Stimulated activated effector memory CD8-positive, alpha-beta T cell treated with anti-CD3 and anti-CD28 coated beads, Interleukin-12 subunit alpha, Interleukin-12 subunit beta, amount 100 ng/mL, for 72 hours (primary cell): ENCODE measurements around the gene CORO7.

Experiments
- ATAC-seq: fragments of 150-1000 bp; cut with Tn5 transposase; 2 replicates; pipeline ENCODE4 v1.10.0; 2021
- DNase-seq, 2 donors: peaks; one replicate each; pipeline ENCODE4 v3.0.0; 2021 to 2022; ENCODE audit warnings: low spot score in 2 of 2
- H3K27ac Mint-ChIP-seq: one replicate; pipeline ENCODE4 v1.8.0; 2022; ENCODE audit warnings: mild to moderate bottlenecking, mixed read lengths
- H3K36me3 Mint-ChIP-seq: one replicate; pipeline ENCODE4 v1.8.0; 2022; ENCODE audit warnings: mild to moderate bottlenecking, mixed read lengths
- H3K4me1 Mint-ChIP-seq: one replicate; pipeline ENCODE4 v1.8.0; 2022; ENCODE audit warnings: mixed read lengths
- H3K4me3 Mint-ChIP-seq: one replicate; pipeline ENCODE4 v1.8.0; 2022; ENCODE audit warnings: mild to moderate bottlenecking, mixed read lengths
- H3K9me3 Mint-ChIP-seq: one replicate; pipeline ENCODE4 v1.8.0; 2022; ENCODE audit warnings: mixed read lengths

CORO7 gene

DNA sequence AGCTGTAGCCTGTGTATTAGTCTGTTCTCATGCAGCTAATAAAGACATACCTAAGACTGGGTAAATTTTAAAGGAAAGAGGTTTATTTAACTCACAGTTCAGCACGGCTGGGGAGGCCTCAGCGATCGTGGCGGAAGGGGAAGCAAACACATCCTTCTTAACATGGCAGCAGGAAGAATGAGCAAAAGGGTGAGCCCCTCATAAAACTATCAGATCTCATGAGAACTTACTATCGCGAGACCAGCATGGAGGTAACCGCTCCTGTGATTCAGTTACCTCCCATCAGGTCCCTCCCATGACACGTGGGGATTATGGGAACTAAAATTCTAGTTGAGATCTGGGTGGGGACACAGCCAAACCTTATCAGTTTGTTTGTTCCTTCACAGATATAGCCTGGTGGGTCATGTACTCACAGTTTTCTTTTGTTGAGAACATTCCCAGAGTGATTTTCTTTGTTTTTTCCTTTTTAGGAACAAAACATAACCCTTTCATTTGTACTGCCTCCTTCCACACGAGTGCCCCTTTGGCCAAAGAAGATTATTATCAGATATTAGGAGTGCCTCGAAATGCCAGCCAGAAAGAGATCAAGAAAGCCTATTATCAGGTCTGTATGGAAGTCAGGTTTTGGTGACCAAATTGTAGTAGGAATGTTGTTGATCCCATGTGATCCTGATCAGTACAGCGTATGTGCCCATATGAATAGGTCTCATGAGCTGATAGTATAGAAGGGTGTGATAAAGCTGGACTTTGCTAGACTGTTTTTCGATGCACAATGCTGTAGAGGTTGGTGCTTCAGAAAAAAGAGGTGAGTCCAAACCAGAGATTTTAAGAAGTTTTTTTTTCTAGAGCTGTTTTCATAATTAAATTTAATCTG is 17.8 kb upstream of the CORO7 start:
- no peak overlapping the region for H3K4me3 Mint-ChIP-seq
- ATAC-seq (no peak), DNase-seq (no peak)
- H3K4me1 Mint-ChIP-seq, result no peaks in the 10 kb centered on the region
- no peaks in the 10 kb centered on the region for H3K9me3 Mint-ChIP-seq
- no peak overlapping the region for H3K27ac Mint-ChIP-seq
- H3K36me3 Mint-ChIP-seq, result peaks cover 93% of the 10 kb centered on the region

DNA sequence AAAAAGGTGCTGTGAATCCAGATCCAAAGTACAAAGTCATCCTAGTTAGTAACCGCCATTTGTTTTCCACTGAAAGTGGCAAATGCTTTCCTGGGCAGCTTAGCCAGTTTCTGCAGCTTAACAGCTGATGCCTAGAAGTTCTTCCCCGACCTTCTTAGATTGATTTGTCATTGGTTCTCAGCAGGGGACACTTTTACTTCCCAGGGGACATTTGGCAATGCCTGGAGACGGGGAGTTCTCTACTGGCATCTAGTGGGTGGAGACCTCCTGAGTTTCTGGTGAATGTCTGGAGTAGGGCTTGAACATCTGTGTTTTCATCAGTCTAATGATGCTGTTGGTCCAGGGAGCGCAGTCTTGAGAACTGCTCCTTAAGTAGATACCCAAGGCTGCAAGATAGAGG is 16.8 kb upstream of the CORO7 start:
- peaks cover 4% of the 10 kb centered on the region for H3K4me1 Mint-ChIP-seq
- H3K27ac Mint-ChIP-seq, result no peak overlapping the region
- no peak overlapping the region for H3K4me3 Mint-ChIP-seq
- no peaks in the 10 kb centered on the region for H3K9me3 Mint-ChIP-seq
- no peak for ATAC-seq
- DNase-seq, result no peak
- peaks cover 93% of the 10 kb centered on the region for H3K36me3 Mint-ChIP-seq

DNA sequence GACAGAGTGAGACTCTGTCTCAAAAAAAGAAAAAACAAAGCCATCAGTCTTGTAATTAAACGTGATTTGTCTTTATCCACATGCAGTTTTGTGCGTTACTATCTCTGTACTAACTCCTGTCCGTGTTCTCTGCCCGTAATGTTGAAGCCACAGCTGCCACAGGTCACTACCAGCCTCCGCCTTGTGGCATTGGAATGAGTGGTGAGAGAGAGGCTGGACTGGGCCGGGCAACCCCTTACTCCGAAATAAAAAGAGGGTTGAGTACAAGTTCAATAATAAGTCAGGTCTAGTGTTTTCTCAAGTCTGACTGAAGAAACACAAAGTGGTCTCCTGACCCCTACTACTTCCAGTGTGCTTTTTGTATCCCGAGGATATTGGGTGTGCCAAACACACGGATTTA is 14.6 kb upstream of the CORO7 start:
- no peak for ATAC-seq
- no peaks in the 10 kb centered on the region for H3K9me3 Mint-ChIP-seq
- H3K27ac Mint-ChIP-seq, result no peak overlapping the region
- peaks cover 21% of the 10 kb centered on the region for H3K4me1 Mint-ChIP-seq
- DNase-seq, result no peak
- peaks cover 91% of the 10 kb centered on the region for H3K36me3 Mint-ChIP-seq
- no peak overlapping the region for H3K4me3 Mint-ChIP-seq

DNA sequence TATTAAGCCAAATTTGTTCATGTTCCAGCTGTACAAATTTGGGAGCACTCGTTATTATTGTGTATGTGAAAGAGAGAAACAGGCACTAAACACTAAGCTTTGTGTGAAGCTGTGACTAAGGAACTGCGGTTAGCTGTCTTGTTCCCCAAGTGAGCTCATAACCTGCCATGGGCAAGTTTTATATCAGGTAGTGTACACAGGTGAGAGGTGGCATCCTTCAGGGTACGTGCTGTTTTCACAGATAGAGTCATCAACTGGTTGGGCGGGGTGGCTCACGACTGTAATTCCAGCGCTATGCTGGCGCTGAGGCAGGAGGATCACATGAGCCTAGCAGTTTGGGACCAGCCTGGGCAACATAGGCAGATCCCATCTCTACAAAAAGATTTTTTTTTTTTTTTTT is 12.1 kb upstream of the CORO7 start:
- no peak overlapping the region for H3K4me3 Mint-ChIP-seq
- no peak for ATAC-seq
- H3K36me3 Mint-ChIP-seq, result peaks cover 77% of the 10 kb centered on the region
- no peaks in the 10 kb centered on the region for H3K9me3 Mint-ChIP-seq
- no peak overlapping the region for H3K27ac Mint-ChIP-seq
- peaks cover 28% of the 10 kb centered on the region for H3K4me1 Mint-ChIP-seq
- DNase-seq, result no peak

DNA sequence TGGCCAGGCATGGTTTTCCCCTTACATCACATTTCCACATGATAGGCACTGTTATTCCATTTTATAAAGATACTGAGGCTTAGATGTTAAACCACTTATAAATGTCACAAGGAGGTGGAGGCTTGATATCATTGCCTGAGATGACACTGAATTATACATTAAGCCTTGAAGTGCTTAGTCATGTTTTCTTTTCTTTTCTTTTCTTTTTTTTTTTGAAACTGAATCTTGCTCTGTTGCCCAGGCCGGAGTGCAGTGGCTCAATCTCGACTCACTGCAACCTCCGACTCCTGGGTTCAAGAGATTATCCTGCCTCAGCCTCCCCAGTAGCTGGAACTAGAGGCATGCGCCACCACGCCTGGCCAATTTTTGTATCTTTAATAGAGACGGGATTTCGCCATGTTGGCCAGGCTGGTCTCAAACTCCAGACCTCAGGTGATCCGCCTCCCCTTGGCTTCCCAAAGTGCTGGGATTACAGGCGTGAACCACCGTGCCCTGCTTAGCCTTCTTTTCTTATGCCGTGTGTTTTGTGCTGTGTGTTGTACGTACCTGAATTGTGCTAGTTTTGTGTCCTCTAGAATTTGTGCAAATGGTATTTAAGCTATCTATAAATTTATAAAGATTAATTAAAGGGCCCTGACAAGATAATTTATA is 10.5 kb upstream of the CORO7 start:
- DNase-seq (no peak), ATAC-seq (no peak)
- H3K36me3 Mint-ChIP-seq, result peaks cover 64% of the 10 kb centered on the region
- peak overlapping the region; percentile 92 for H3K4me3 Mint-ChIP-seq
- peak overlapping the region; percentile 99 for H3K27ac Mint-ChIP-seq
- peaks cover 28% of the 10 kb centered on the region for H3K4me1 Mint-ChIP-seq
- H3K9me3 Mint-ChIP-seq, result no peaks in the 10 kb centered on the region

DNA sequence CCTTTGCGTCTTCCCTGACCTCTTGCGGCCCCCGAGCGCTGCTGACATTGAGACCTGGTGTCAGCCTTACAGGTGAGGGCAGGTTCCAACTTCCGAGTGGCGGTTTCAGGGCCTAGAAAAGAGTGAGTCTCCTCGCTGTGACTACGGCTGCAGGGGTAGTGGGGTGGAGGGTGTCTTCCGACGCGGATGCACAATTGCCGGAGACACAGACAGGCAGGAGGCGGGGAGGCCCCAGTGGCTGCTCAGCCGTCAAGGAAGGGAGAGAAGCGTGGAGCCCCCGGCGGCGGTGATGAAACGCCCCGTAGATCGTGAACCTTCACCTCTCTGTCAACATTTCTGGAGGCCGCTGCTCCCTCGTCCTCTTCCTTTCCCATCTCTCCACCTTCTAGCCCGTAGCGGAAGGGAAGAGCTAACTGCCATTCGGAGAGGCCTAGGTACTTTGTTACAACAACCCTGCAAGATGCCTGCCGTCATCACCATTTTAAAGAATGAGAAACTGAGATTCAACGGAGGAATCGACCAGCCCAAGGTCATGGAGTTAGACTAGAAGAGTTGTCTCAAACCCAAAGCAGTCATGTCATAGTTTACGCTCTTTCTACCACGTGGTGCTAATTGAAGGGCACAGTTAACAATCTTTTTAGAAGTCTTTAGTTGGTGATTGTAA is 9.8 kb upstream of the CORO7 start:
- peaks cover 57% of the 10 kb centered on the region for H3K36me3 Mint-ChIP-seq
- H3K9me3 Mint-ChIP-seq, result no peaks in the 10 kb centered on the region
- no peak for DNase-seq
- peak overlapping the region; percentile 99 for H3K27ac Mint-ChIP-seq
- peak; percentile 48 for ATAC-seq
- peaks cover 28% of the 10 kb centered on the region for H3K4me1 Mint-ChIP-seq
- peak overlapping the region; percentile 92 for H3K4me3 Mint-ChIP-seq

DNA sequence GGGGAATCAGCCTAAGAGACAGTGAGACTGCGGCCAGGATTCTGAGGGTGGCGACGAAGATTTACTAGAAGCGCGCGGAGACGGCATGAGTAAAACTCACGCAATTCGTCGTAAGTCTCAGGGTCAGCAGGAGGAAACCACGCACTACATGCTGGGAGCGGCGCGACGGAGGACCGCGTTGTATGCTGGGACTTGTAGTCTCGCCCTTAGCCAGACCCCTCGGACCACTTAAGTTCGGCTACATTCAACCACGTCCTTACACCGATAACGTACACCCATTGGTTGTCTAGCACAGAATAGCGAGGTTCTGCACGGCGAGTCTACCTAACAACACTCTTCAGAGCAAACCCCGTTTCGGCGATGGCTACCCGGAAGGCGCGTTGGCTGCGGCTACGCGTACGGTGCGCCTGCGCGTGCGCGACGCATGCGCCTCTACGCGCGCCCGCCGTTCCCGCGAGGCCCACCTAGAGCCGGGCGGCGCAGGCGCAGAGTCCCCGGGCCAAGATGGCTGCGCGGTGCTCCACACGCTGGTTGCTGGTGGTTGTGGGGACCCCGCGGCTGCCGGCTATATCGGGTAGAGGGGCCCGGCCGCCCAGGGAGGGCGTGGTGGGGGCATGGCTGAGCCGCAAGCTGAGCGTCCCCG is 9.1 kb upstream of the CORO7 start, which contains the start of gene DNAJA3:
Gene DNAJA3 (plus strand): TSS at position 491 of the 643 bp plus-strand sequence. CDS start 14 bp downstream, at position 505.
- peak; percentile 91 to 97 for DNase-seq

DNA sequence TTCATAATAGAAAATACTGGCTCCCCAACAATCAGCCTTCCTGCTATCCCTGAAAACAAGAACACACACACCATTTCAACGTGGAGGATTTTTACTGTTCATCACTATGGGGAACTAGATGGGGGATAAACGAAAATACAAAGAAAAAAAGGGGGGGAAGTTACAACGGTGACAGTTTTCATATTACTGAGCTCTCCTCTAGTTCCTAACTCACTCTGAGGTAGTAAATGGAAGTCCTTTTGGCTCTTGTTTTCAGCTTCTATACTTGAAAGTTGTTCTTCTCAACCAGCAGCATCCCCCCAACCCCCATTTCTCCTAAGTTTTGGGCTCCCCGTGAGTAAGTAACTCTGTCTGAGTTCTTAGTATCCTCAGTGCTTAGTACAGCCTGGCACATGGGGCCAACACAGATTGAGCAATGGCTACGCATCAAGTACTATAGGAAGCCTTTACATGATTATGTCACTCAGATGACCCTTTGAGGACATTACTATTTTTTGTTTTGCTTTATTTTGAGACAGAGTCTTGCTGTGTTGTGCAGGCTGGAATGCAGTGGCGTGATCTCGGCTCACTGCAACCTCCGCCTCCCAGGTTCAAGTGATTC is 4.2 kb upstream of the CORO7 start:
- Mint-ChIP-seq H3K9me3 (no peaks in the 10 kb centered on the region), H3K27ac (no peak overlapping the region), H3K4me3 (no peak overlapping the region), H3K36me3 (peaks cover 14% of the 10 kb centered on the region), H3K4me1 (peaks cover 12% of the 10 kb centered on the region)
- DNase-seq, result no peak
- ATAC-seq, result no peak

More for the DNA sequence above, 9.1 kb upstream of the CORO7 start, which contains the start of gene DNAJA3:
- Mint-ChIP-seq H3K27ac (peak within 1 kb of the TSS; percentile 99), H3K36me3 (peaks cover 52% of the 10 kb centered on the region), H3K4me1 (peaks cover 28% of the 10 kb centered on the region), H3K4me3 (peak within 1 kb of the TSS; percentile 92), H3K9me3 (no peaks in the 10 kb centered on the region)
- peak; percentile 96 for ATAC-seq

DNA sequence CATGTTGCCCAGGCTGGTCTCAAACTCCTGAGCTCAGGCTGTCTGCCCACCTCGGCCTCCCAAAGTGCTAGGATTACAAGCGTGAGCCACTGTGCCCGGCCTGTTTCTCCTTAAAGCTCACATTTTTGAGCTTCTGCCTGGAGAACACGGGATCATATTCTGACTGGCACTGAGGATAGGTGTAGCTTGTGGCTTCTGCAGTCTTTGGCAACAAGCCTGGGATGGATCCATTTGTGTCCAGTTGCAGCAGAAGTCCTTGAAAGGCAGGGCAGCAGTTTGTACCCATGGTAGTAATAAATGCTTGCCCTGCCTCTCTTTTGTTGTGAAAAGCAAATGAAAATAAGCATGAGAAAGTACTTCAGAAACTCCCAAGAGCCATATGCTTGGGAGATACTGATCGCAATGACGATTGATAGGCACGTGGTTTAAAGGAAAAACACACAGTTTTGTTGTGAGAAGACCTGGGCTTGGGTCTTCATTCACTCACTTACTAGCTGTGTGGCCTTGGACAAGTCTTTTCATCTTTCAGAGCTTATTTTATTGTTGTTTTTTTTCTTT is 3.1 kb upstream of the CORO7 start:
- DNase-seq, result no peak
- no peak overlapping the region for H3K4me3 Mint-ChIP-seq
- H3K9me3 Mint-ChIP-seq, result no peaks in the 10 kb centered on the region
- H3K27ac Mint-ChIP-seq, result no peak overlapping the region
- peaks cover 19% of the 10 kb centered on the region for H3K4me1 Mint-ChIP-seq
- peaks cover 17% of the 10 kb centered on the region for H3K36me3 Mint-ChIP-seq
- no peak for ATAC-seq

DNA sequence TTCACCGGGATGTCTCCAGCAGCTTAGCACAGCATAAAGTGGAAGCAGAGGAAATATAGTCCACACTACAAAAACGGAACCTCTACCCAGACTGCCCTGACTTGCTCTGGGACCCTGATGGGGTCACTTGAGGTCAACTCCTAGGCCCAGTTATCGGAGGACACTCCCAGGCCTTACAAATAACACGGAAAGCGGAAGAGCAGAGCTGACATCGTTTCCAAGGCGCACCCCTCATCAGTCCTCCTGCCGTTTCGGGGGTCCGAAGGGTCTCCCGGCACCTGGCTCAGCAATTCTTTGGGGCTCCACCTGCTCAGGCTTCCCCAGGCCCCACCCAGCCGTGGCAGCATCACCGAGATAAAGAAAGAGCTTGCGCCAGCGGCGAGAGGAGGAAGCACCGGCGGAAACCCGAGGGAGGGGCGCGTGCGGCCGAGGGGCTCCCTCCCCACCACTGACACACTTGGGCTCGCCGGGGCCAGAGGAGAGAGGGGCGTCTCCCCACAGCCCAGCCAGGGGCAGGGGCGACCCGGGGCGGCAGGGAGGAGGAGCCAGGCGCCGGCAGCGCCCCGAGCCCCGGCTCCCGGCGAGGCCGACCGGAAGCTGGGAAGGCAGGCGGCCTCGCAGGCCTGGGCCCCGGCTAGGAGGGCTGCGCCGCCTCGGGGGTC is 727 bp downstream of the CORO7 start:
- no peaks in the 10 kb centered on the region for H3K9me3 Mint-ChIP-seq
- DNase-seq (peak; percentile 43 to 85), ATAC-seq (peak; percentile 3)
- peaks cover 53% of the 10 kb centered on the region for H3K36me3 Mint-ChIP-seq
- H3K27ac Mint-ChIP-seq, result peak overlapping the region; percentile 91
- peaks cover 42% of the 10 kb centered on the region for H3K4me1 Mint-ChIP-seq
- peak overlapping the region; percentile 93 for H3K4me3 Mint-ChIP-seq

DNA sequence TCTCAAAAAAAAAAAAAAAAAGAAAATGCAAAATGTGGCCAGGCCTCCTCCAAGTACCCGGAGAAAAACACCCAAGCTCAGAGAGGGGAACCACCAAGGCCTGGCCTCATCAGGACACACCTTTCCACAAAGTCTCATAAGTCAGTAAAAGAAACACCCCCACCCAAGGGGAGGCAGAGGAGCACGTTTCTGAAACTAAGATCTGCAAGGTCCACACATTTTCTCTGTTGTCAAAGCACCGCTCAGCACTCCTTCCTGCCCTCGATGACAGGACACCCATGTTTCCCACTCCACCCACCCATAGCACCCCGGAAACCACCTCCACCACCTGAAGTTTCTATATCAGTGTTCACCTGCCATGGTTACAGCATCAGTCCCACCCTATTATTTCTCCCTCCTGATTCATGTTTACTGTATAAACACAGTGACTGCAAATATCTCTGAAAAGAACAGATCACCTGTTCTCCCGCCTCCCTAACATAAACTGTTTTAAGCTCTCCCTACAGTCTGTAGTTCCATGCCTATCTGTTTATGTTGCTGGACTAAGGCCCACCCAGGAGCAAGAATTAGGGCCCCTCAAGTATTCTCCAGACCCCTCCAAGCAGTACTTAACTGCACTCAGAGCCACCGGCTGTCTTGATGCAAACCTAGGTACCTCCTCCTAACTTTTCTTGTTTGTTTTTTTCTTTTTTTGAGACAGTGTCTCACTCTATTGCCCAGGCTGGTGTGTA is 2.0 kb downstream of the CORO7 start:
- no peaks in the 10 kb centered on the region for H3K9me3 Mint-ChIP-seq
- peak; percentile 52 to 88 for DNase-seq
- peaks cover 44% of the 10 kb centered on the region for H3K4me1 Mint-ChIP-seq
- H3K4me3 Mint-ChIP-seq, result peak overlapping the region; percentile 93
- peak; percentile 83 for ATAC-seq
- peaks cover 66% of the 10 kb centered on the region for H3K36me3 Mint-ChIP-seq
- H3K27ac Mint-ChIP-seq, result peak overlapping the region; percentile 91

DNA sequence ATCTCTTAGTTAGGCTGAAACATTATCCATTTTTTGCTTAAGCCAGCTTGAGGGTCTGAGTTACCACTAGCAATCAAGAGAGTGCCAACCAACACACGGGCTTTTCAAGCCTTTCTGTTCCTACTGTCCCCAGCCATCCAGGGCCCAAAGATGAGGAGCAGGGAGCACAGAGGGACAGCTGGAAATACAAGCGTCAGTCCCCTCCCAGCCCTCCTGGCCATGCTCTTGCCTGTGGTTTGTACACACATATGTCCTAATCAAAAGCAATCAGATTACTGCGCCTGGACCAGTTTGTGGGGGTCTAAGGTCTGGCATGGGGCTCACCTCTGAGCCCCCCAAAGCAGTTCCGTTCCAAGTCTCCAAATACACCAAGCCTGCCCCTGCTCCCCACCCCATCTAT is 3.5 kb downstream of the CORO7 start:
- Mint-ChIP-seq H3K36me3 (peaks cover 81% of the 10 kb centered on the region), H3K4me3 (no peak overlapping the region), H3K4me1 (peaks cover 44% of the 10 kb centered on the region), H3K9me3 (no peaks in the 10 kb centered on the region), H3K27ac (no peak overlapping the region)
- DNase-seq (no peak), ATAC-seq (no peak)

DNA sequence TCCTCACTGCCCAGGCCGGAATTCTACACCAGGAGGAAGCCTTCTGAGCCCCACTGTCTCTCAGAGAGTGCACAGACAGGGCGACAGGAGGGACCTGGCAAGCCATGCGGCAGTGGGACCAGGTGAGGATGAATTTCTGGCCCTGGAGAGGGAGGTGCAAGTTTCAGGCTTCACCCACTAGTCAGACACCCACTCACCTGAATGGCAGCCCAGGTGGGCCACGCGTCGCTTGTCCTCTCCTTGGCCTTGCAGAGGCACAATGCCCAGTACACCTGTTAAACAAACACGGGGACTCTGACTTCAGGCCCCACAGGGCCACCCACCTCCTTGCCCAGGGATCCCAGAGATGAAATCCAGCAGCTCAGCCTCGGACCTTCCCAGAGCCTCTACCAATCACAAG is 4.2 kb downstream of the CORO7 start:
- Mint-ChIP-seq H3K4me1 (peaks cover 44% of the 10 kb centered on the region), H3K36me3 (peaks cover 88% of the 10 kb centered on the region), H3K27ac (no peak overlapping the region), H3K4me3 (no peak overlapping the region), H3K9me3 (no peaks in the 10 kb centered on the region)
- no peak for DNase-seq
- no peak for ATAC-seq
